Kidney (tissue), 14 donors: ENCODE data around the gene PPAN. TPM values are rescaled to one million over a fixed set of nuclear protein-coding genes. Genes with fewer than 3 reads are reported as not detected.

ENCODE experiments used
- DNase-seq, 5 donors: peaks; one replicate each; pipeline ENCODE4 v3.0.0-alpha.2; 2013 to 2020
- FAIRE-seq: peaks from 2 replicates; lab custom pipeline; 2012; peaks lifted over from hg19 to GRCh38; lab: Jason Lieb, UNC
- H3K27ac ChIP-seq, 2 donors: one replicate each; pipeline ENCODE4 v1.7.0; 2013; ENCODE audit warnings: low read depth in 2 of 2, low read length in 2 of 2, inconsistent platforms in 1 of 2
- H3K27me3 ChIP-seq: one replicate; pipeline ENCODE4 v1.7.1; 2013; ENCODE audit warnings: low read length, inconsistent platforms; ENCODE audit not compliant: control insufficient read depth, insufficient read depth
- H3K36me3 ChIP-seq, 3 donors: one replicate each; pipeline versions ENCODE4 v1.7.0 to v1.7.1; 2013; ENCODE audit warnings: low read length in 3 of 3, control low read depth in 1 of 3, inconsistent platforms in 1 of 3; ENCODE audit not compliant: insufficient read depth in 3 of 3, control insufficient read depth in 2 of 3
- H3K4me1 ChIP-seq, 3 donors: one replicate each; pipeline versions ENCODE4 v1.7.0 to v1.7.1; 2013; ENCODE audit warnings: low read length in 3 of 3, inconsistent platforms in 1 of 3, low read depth in 1 of 3; ENCODE audit not compliant: control insufficient read depth in 2 of 3, insufficient read depth in 2 of 3
- H3K4me3 ChIP-seq, 3 donors: one replicate each; pipeline versions ENCODE4 v1.7.0 to v1.8.1; 2013; ENCODE audit warnings: low read length in 3 of 3, control low read depth in 1 of 3, inconsistent platforms in 1 of 3
- H3K9ac ChIP-seq, 3 donors: one replicate each; pipeline versions ENCODE4 v1.7.0 to v1.7.1; 2013; ENCODE audit warnings: low read length in 3 of 3, control low read depth in 1 of 3, inconsistent platforms in 1 of 3
- H3K9me3 ChIP-seq, 3 donors: one replicate each; pipeline versions ENCODE4 v1.7.0 to v1.7.1; 2013; ENCODE audit warnings: low read length in 3 of 3, control low read depth in 1 of 3, inconsistent platforms in 1 of 3; ENCODE audit not compliant: control insufficient read depth in 2 of 3, insufficient read depth in 1 of 3
- intact Hi-C: fragments of 100-400 bp; cut with DNase I; formaldehyde crosslinking; loops from one replicate; pipeline ENCODE4 v1.11.1; 2022
- polyA plus RNA-seq: library from polyadenylated mRNA; stranded (reverse); fragments of 350-450 nt; fragmentation: Illumina TruSeq; extraction: RNeasy Lipid Tissue Mini Kit (QIAGEN cat#74804); gene quantifications from one replicate; pipeline ENCODE4 v1.2.3, GENCODE V29; 2014; ENCODE audit warnings: low read depth, low replicate concordance; ENCODE audit not compliant: insufficient read depth
- total RNA-seq: library from RNA; stranded (reverse); fragmentation: NEBNext Ultra II Directional; extraction: Animal tissue kit (Norgen Biotek cat#: 25700); gene quantifications from one replicate; pipeline ENCODE4 v1.2.1, GENCODE V29; 2021
- TF ChIP-seq, protein P1 (sequence below): IDR thresholded peaks from 3 replicates; pipeline ENCODE4 v1.5.1; 2012; ENCODE audit warnings: mild to moderate bottlenecking, moderate library complexity, borderline replicate concordance; ENCODE audit not compliant: insufficient read depth; ENCODE audit errors: extremely low read depth
- donor health status: control.
- donor health status: control.
- donor health status: control.
- donor health status: control.
- donor health status: control.
- donor health status: DM: yes; HTN: yes; CAD: no.
- donor health status: Normal renal cell carcinoma (clear cell type).

Gene PPAN
- total and polyA plus RNA-seq, 2 donors from 2014 or later = 25.2 to 43.2 TPM

DNA sequence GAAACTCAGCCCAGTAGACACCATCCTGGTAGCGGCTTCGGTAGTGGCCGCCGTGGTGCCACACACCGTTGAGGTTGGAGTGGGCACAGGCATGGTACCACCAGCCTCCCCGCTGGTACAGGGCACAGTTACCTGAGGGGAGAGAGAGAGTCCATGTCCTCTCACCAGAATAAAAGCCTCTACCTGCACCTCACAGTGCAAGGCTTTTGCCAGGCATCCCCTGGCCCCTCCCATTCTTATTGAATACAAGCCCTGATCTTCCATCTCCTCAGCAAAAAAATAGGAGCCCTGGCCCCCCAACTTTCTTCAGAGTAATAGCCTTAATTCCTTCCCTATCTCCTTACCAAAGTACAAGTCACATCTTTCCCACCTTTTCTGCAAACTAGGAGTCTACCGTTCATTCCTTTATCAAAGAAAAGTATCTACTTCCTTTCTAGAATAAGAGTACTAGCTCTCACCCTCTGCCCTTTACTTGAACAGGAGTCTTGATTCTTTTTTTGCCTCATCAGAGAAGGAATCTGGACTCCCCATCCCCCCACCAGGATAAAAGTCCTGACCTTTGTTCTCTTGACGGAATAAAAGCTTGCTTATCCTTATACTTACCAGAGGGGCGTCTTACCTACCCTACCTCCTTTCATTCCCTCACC, 13.4 kb upstream of the PPAN start:
- peaks cover 0 to 2% (median 0%) of the 10 kb centered on the region in 3 donors for H3K9me3 ChIP-seq
- peak in 1 of 5 donors; percentile 52 for DNase-seq
- H3K9ac ChIP-seq = no peak overlapping the region

DNA sequence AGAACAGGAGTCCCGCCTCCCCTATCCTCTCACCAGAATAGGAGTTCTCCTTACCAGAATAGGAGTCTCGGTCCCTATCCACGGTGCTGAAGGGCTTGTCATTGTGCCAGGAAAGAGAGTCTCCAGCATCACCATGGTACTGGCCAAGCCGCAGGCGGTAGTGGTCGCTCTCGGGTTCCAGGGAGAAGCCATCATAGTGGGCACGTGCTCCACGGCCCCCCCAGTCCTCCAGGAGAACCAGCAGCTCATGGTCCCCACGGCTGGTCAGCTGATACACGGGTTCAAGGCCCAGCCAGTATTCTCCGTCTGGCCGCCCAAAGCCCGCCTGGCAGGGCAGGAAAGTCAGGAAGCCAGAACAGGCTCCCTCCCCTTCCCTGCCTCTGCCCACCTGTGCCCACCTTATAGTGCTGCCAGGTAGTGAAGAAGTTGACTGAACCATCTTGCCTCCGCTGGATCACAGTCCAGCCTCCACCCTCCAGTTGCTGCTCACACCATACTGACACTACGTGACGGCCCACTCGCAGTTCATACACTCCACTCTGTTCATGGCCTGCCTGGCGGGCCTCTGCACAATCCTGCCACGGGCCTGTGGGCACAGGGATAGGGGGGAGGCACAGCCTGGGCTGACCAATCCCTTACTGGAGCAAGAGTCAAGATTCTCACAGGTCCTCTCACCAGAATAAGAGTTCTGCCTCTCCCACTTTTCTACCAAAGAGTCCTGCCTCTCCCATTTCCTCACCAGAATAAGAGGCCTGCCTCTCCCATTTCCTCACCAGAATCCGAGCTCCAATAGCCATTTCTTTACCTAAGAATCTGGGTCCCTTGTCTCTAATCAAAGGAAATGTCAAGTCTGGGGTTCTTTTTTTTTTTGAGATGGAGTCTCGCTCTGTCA, 12.6 kb upstream of the PPAN start:
- FAIRE-seq (no peak), DNase-seq (peak in 2 of 5 donors; percentile 48 to 71)
- TF ChIP-seq, protein P1, sequence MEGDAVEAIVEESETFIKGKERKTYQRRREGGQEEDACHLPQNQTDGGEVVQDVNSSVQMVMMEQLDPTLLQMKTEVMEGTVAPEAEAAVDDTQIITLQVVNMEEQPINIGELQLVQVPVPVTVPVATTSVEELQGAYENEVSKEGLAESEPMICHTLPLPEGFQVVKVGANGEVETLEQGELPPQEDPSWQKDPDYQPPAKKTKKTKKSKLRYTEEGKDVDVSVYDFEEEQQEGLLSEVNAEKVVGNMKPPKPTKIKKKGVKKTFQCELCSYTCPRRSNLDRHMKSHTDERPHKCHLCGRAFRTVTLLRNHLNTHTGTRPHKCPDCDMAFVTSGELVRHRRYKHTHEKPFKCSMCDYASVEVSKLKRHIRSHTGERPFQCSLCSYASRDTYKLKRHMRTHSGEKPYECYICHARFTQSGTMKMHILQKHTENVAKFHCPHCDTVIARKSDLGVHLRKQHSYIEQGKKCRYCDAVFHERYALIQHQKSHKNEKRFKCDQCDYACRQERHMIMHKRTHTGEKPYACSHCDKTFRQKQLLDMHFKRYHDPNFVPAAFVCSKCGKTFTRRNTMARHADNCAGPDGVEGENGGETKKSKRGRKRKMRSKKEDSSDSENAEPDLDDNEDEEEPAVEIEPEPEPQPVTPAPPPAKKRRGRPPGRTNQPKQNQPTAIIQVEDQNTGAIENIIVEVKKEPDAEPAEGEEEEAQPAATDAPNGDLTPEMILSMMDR = no peak
- Histone ChIP-seq H3K27me3 (no peaks in the 10 kb centered on the region), H3K9ac (no peak overlapping the region), H3K27ac (no peak overlapping the region), H3K4me3 (no peak overlapping the region), H3K4me1 (peaks cover 0 to 6% (median 5%) of the 10 kb centered on the region in 3 donors), H3K36me3 (peaks cover 0 to 11% (median 5%) of the 10 kb centered on the region in 3 donors), H3K9me3 (peaks cover 0 to 2% (median 0%) of the 10 kb centered on the region in 3 donors)
- intact Hi-C loops = no loop called here

More for the DNA sequence above, 13.4 kb upstream of the PPAN start:
- no peak for FAIRE-seq
- intact Hi-C loops = no loop called here
- Histone ChIP-seq H3K36me3 (peaks cover 0 to 11% (median 5%) of the 10 kb centered on the region in 3 donors), H3K4me1 (peaks cover 0 to 6% (median 5%) of the 10 kb centered on the region in 3 donors), H3K27me3 (no peaks in the 10 kb centered on the region), H3K4me3 (no peak overlapping the region), H3K27ac (no peak overlapping the region)
- TF ChIP-seq, protein P1 = no peak

DNA sequence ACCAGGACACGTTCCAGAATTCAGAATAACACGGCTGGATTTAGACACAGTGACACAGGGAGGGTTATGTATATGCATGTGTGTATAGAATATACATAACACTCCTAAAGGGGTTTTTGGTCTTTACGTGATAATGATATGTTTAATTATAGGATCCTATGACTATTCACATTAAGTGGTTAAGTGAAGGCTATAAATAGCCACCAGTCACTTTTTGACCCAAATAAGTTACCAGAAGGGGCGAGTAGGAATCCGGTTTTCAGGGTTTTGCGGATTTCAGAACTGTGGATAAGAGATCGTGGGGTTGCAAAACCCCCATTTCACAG, 10.6 kb upstream of the PPAN start:
- peak overlapping the region in 1 of 3 donors; percentile 42 for H3K4me3 ChIP-seq
- peaks cover 0 to 6% (median 5%) of the 10 kb centered on the region in 3 donors for H3K4me1 ChIP-seq
- peaks cover 0 to 2% (median 0%) of the 10 kb centered on the region in 3 donors for H3K9me3 ChIP-seq
- FAIRE-seq = no peak
- TF ChIP-seq, protein P1 = no peak
- H3K36me3 ChIP-seq = no peaks in the 10 kb centered on the region
- peak overlapping the region in 1 of 3 donors; percentile 10 for H3K9ac ChIP-seq
- intact Hi-C loops = no loop called here
- peak overlapping the region in 1 of 2 donors; percentile 65 for H3K27ac ChIP-seq
- H3K27me3 ChIP-seq = no peaks in the 10 kb centered on the region
- no peak for DNase-seq
